HepG2 (cell line): Measurements from ENCODE around the gene GEMIN4. TPM values are rescaled to one million over a fixed set of nuclear protein-coding genes. Genes with fewer than 3 reads are reported as not detected.

Source experiments
- ATF5 ChIP-seq: sonication (generic); formaldehyde crosslinking; IDR thresholded peaks from 2 replicates; pipeline ENCODE4 v1.4.0; 2020; ENCODE audit warnings: mild to moderate bottlenecking, low read depth, missing genetic modification reagents
- DDIT3 ChIP-seq: sonication (generic); formaldehyde crosslinking; IDR thresholded peaks from 2 replicates; pipeline ENCODE4 v1.4.0; 2020; ENCODE audit warnings: mild to moderate bottlenecking, missing genetic modification reagents
- GTF3A ChIP-seq: sonication (generic); formaldehyde crosslinking; conservative IDR thresholded peaks from 2 replicates; pipeline ENCODE4 v1.4.0; 2020; ENCODE audit warnings: mild to moderate bottlenecking, missing genetic modification reagents
- HIVEP1 ChIP-seq: sonication (generic); formaldehyde crosslinking; IDR thresholded peaks from 2 replicates; pipeline ENCODE4 v1.4.0; 2020; ENCODE audit warnings: mild to moderate bottlenecking, missing genetic modification reagents
- IKZF5 ChIP-seq: IDR thresholded peaks from 2 replicates; pipeline ENCODE4 v1.6.1; 2018; ENCODE audit warnings: missing genetic modification reagents, mild to moderate bottlenecking, missing compliant biosample characterization
- MTA1 ChIP-seq: sonication (generic); formaldehyde crosslinking; IDR thresholded peaks from 2 replicates; pipeline ENCODE4 v1.4.0; 2020; ENCODE audit warnings: missing genetic modification reagents, mild to moderate bottlenecking, borderline replicate concordance
- MYNN ChIP-seq: sonication (generic); formaldehyde crosslinking; IDR thresholded peaks from 2 replicates; pipeline ENCODE4 v1.4.0; 2020; ENCODE audit warnings: mild to moderate bottlenecking, low read depth, missing genetic modification reagents
- NFE2 ChIP-seq: sonication (generic); formaldehyde crosslinking; IDR thresholded peaks from 2 replicates; pipeline ENCODE4 v1.4.0; 2020; ENCODE audit warnings: missing genetic modification reagents
- PITX1 ChIP-seq: sonication (generic); formaldehyde crosslinking; IDR thresholded peaks from 2 replicates; pipeline ENCODE4 v1.5.1; 2020; ENCODE audit warnings: mild to moderate bottlenecking, missing genetic modification reagents
- POLR2A ChIP-seq, 2 experiments: IDR thresholded peaks; 2 replicates each; pipeline ENCODE4 v1.6.1; 2011; ENCODE audit warnings: low read depth in 2 of 2, low read length in 2 of 2, mild to moderate bottlenecking in 1 of 2, moderate library complexity in 1 of 2; ENCODE audit not compliant: insufficient read depth in 1 of 2
- RAD21 ChIP-seq: fragments of 450-650 bp; formaldehyde crosslinking; IDR thresholded peaks from 2 replicates; pipeline ENCODE4 v1.5.0; 2020; ENCODE audit warnings: mild to moderate bottlenecking
- RBFOX2 ChIP-seq: fragments of 200-400 bp; formaldehyde crosslinking; IDR thresholded peaks from 2 replicates; pipeline ENCODE4 v1.6.1; 2017; ENCODE audit warnings: low read depth, mild to moderate bottlenecking, low read length
- SAFB2 ChIP-seq: sonication (generic); formaldehyde crosslinking; IDR thresholded peaks from 2 replicates; pipeline ENCODE4 v1.5.1; 2020; ENCODE audit warnings: missing genetic modification reagents, low read depth, mild to moderate bottlenecking, borderline replicate concordance
- THRA ChIP-seq: sonication (generic); formaldehyde crosslinking; IDR thresholded peaks from 2 replicates; pipeline ENCODE4 v1.4.0; 2020; ENCODE audit warnings: missing genetic modification reagents, borderline replicate concordance
- YEATS2 ChIP-seq: sonication (generic); formaldehyde crosslinking; IDR thresholded peaks from 2 replicates; pipeline ENCODE4 v1.4.0; 2020; ENCODE audit warnings: missing genetic modification reagents, borderline replicate concordance
- ZBTB21 ChIP-seq: sonication (generic); formaldehyde crosslinking; IDR thresholded peaks from 2 replicates; pipeline ENCODE4 v1.4.0; 2020; ENCODE audit warnings: missing genetic modification reagents
- ZNF143 ChIP-seq: sonication (generic); formaldehyde crosslinking; IDR thresholded peaks from 2 replicates; pipeline ENCODE4 v1.4.0; 2020; ENCODE audit warnings: missing genetic modification reagents
- ZNF597 ChIP-seq: sonication (generic); formaldehyde crosslinking; IDR thresholded peaks from 2 replicates; pipeline ENCODE4 v1.5.0; 2020; ENCODE audit warnings: missing genetic modification reagents
- ZNF605 ChIP-seq: sonication (generic); formaldehyde crosslinking; IDR thresholded peaks from 2 replicates; pipeline ENCODE4 v1.8.0; 2022; ENCODE audit warnings: mild to moderate bottlenecking, missing genetic modification reagents
- ZNF703 ChIP-seq: sonication (generic); formaldehyde crosslinking; IDR thresholded peaks from 2 replicates; pipeline ENCODE4 v1.5.1; 2020; ENCODE audit warnings: missing genetic modification reagents, mild to moderate bottlenecking, moderate library complexity, borderline replicate concordance
- ZNF772 ChIP-seq: sonication (generic); formaldehyde crosslinking; IDR thresholded peaks from 2 replicates; pipeline ENCODE4 v1.5.0; 2020; ENCODE audit warnings: mild to moderate bottlenecking, missing genetic modification reagents
- ZNF883 ChIP-seq: sonication (generic); formaldehyde crosslinking; IDR thresholded peaks from 2 replicates; pipeline ENCODE4 v1.5.1; 2020; ENCODE audit warnings: mild to moderate bottlenecking, missing genetic modification reagents; ENCODE audit errors: not compliant biosample characterization
- polyA plus RNA-seq, 8 experiments: library from polyadenylated mRNA; depleted of rRNA in 3 of 8; stranded (reverse) in 7 of 8; unstranded in 1 of 8; fragments of >200 nt; fragmentation: Illumina TruSeq in 4 of 8; extraction: Trizol in 4 of 8; gene quantifications; 2 replicates each; pipeline versions ENCODE4 v1.2.1 to v1.2.3, GENCODE V29; 2011 to 2016; ENCODE audit warnings: low read depth in 4 of 8, missing spikeins in 1 of 8, mixed read lengths in 1 of 8; ENCODE audit not compliant: insufficient read depth in 1 of 8
- total RNA-seq, 5 experiments: library from RNA; depleted of rRNA; stranded (reverse); fragments of >200 nt; fragmentation: Illumina TruSeq; extraction: Trizol; gene quantifications; 2 replicates each; pipeline ENCODE4 v1.2.3, GENCODE V29; 2016; ENCODE audit warnings: low read depth in 1 of 5

Gene GEMIN4
- total and polyA plus RNA-seq, 2 of the 13 experiments (the other 11 are each of a cell fraction or from before 2014, with no cell fraction given): 10.8 to 22.7 TPM

GRCh38 chr17:781805-782731, 30.0 kb upstream of the GEMIN4 start, which contains the start of the genes GLOD4 and MRM3 (continued):
- TF ChIP-seq PITX1 (CRISPR knock-in tag): peak; percentile 86
- TF ChIP-seq POLR2A (IDR thresholded peaks at IDR 0.05; ENCODE audit: insufficient read depth in 1 of 2, low read depth in 2 of 2, low read length in 2 of 2): peak; percentile 83 to 96
- no peak for TF ChIP-seq ATF5 (CRISPR knock-in tag)
- TF ChIP-seq IKZF5 (CRISPR knock-in tag): peak; percentile 88
- peak; percentile 74 for TF ChIP-seq THRA (CRISPR knock-in tag)
- TF ChIP-seq MYNN (CRISPR knock-in tag): no peak
- TF ChIP-seq GTF3A (CRISPR knock-in tag): no peak
- peak; percentile 93 for TF ChIP-seq HIVEP1 (CRISPR knock-in tag)
- TF ChIP-seq ZBTB21 (CRISPR knock-in tag): peak; percentile 96
- peak; percentile 95; the same call in 1 of the 2 replicates for TF ChIP-seq YEATS2 (CRISPR knock-in tag)
- TF ChIP-seq ZNF772 (CRISPR knock-in tag): peak; percentile 93
- peak; percentile 83 for TF ChIP-seq ZNF143 (CRISPR knock-in tag)
- TF ChIP-seq RAD21 (CRISPR knock-in tag): no peak; the same call in 1 of the 2 replicates
- peak; percentile 82 for TF ChIP-seq ZNF883 (CRISPR knock-in tag)
- peak; percentile 98 for TF ChIP-seq RBFOX2
- peak; percentile 94 for TF ChIP-seq ZNF605 (CRISPR knock-in tag)
- peak; percentile 98 for TF ChIP-seq SAFB2 (CRISPR knock-in tag)
- no peak for TF ChIP-seq DDIT3 (CRISPR knock-in tag)
- TF ChIP-seq NFE2: no peak
- TF ChIP-seq ZNF597: no peak
- no peak for TF ChIP-seq ZNF703
- peak; percentile 92; the same call in 1 of the 2 replicates for TF ChIP-seq MTA1 (CRISPR knock-in tag)
